Liver (tissue), 9 donors: ENCODE measurements around the gene POU6F2. TPM values are rescaled to one million over a fixed set of nuclear protein-coding genes. Genes with fewer than 3 reads are reported as not detected.

Experiments
- DNase-seq: peaks from one replicate; pipeline ENCODE4 v3.0.0-alpha.2; 2017; ENCODE audit warnings: low spot score
- H3K27ac ChIP-seq, 2 donors: one replicate each; pipeline ENCODE4 v1.7.0; 2013; ENCODE audit warnings: inconsistent platforms in 2 of 2, low read length in 2 of 2, control low read depth in 1 of 2, low read depth in 1 of 2, mild to moderate bottlenecking in 1 of 2
- H3K27me3 ChIP-seq, 4 donors: one replicate each; pipeline versions ENCODE4 v1.6.1 to v1.7.0; 2013; ENCODE audit warnings: low read length in 3 of 4, inconsistent platforms in 1 of 4, mild to moderate bottlenecking in 1 of 4, moderate library complexity in 1 of 4; ENCODE audit not compliant: control insufficient read depth in 4 of 4, insufficient read depth in 4 of 4
- H3K36me3 ChIP-seq, 4 donors: one replicate each; pipeline versions ENCODE4 v1.6.1 to v1.7.0; 2013; ENCODE audit warnings: low read length in 3 of 4, mild to moderate bottlenecking in 3 of 4, low read depth in 1 of 4, moderate library complexity in 1 of 4; ENCODE audit not compliant: control insufficient read depth in 4 of 4, insufficient read depth in 3 of 4
- H3K4me1 ChIP-seq, 4 donors: one replicate each; pipeline versions ENCODE4 v1.6.1 to v1.7.0; 2013; ENCODE audit warnings: low read length in 3 of 4, mild to moderate bottlenecking in 3 of 4, moderate library complexity in 1 of 4; ENCODE audit not compliant: control insufficient read depth in 4 of 4, insufficient read depth in 4 of 4
- H3K4me3 ChIP-seq, 3 donors: one replicate each; pipeline versions ENCODE4 v1.6.1 to v1.7.0; 2013; ENCODE audit warnings: low read length in 3 of 3, control low read depth in 1 of 3, low read depth in 1 of 3, mild to moderate bottlenecking in 1 of 3
- H3K9ac ChIP-seq, 2 donors: one replicate each; pipeline ENCODE4 v1.7.0; 2013; ENCODE audit warnings: low read length in 2 of 2, mild to moderate bottlenecking in 2 of 2, moderate library complexity in 2 of 2, control low read depth in 1 of 2, low read depth in 1 of 2
- H3K9me3 ChIP-seq, 4 donors: one replicate each; pipeline versions ENCODE4 v1.6.1 to v1.7.0; 2013; ENCODE audit warnings: low read length in 3 of 4; ENCODE audit not compliant: control insufficient read depth in 4 of 4
- ATF3 ChIP-seq: IDR thresholded peaks from 2 replicates; pipeline ENCODE4 v1.6.1; 2016; ENCODE audit warnings: antibody characterized with exemption
- EGR1 ChIP-seq, 2 donors: IDR thresholded peaks; 2 replicates each; pipeline ENCODE4 v1.6.1; 2016 to 2018; ENCODE audit warnings: antibody characterized with exemption in 2 of 2, low read depth in 2 of 2
- FOXA1 ChIP-seq: IDR thresholded peaks from 2 replicates; pipeline ENCODE4 v1.6.1; 2016; ENCODE audit warnings: antibody characterized with exemption
- FOXA2 ChIP-seq: IDR thresholded peaks from 2 replicates; pipeline ENCODE4 v1.6.1; 2016; ENCODE audit warnings: antibody characterized with exemption
- GABPA ChIP-seq, 2 donors: IDR thresholded peaks in 1 of 2; conservative IDR thresholded peaks in 1 of 2; 2 replicates each; pipeline ENCODE4 v1.6.1; 2016; ENCODE audit warnings: antibody characterized with exemption in 2 of 2, mild to moderate bottlenecking in 1 of 2, moderate library complexity in 1 of 2
- JUND ChIP-seq, 2 donors: IDR thresholded peaks; 2 replicates each; pipeline ENCODE4 v1.6.1; 2016; ENCODE audit warnings: antibody characterized with exemption in 2 of 2
- NR2F2 ChIP-seq: IDR thresholded peaks from 2 replicates; pipeline ENCODE4 v1.6.1; 2016; ENCODE audit warnings: antibody characterized with exemption
- RAD21 ChIP-seq, 2 donors: IDR thresholded peaks; 2 replicates each; pipeline ENCODE4 v1.6.1; 2016; ENCODE audit warnings: antibody characterized with exemption in 2 of 2, mild to moderate bottlenecking in 2 of 2
- REST ChIP-seq: IDR thresholded peaks from 2 replicates; pipeline ENCODE4 v1.6.1; 2016; ENCODE audit warnings: antibody characterized with exemption, mild to moderate bottlenecking
- RXRA ChIP-seq, 2 donors: IDR thresholded peaks; 2 replicates each; pipeline ENCODE4 v1.6.1; 2017 to 2018; ENCODE audit warnings: antibody characterized with exemption in 2 of 2, mild to moderate bottlenecking in 1 of 2
- SP1 ChIP-seq: IDR thresholded peaks from 2 replicates; pipeline ENCODE4 v1.6.1; 2018; ENCODE audit warnings: antibody characterized with exemption, mild to moderate bottlenecking
- YY1 ChIP-seq: IDR thresholded peaks from 2 replicates; pipeline ENCODE4 v1.6.1; 2016; ENCODE audit warnings: antibody characterized with exemption, mild to moderate bottlenecking
- ZBTB33 ChIP-seq: IDR thresholded peaks from 2 replicates; pipeline ENCODE4 v1.6.1; 2016; ENCODE audit warnings: antibody characterized with exemption
- WGBS: extraction: QIAGEN DNeasy Blood & Tissue Kit; methylation state at CpG from one replicate; pipeline ENCODE4 v1.1.7; 2013; 5-methylcytosine and 5-hydroxymethylcytosine counted together
- polyA plus RNA-seq, 2 donors: library from polyadenylated mRNA; stranded (reverse) in 1 of 2; unstranded in 1 of 2; fragments of 200-250 nt in 1 of 2; fragments of >200 nt in 1 of 2; fragmentation: Nextera tagmentation in 1 of 2; extraction: Ambion mirVana in 1 of 2; gene quantifications; one replicate each; pipeline versions ENCODE4 v1.2.1 to v1.2.3, GENCODE V29; 2013 to 2015
- total RNA-seq, 2 donors: library from RNA; depleted of rRNA; stranded (reverse); fragments of >200 nt; gene quantifications; one replicate each; pipeline ENCODE4 v1.2.3, GENCODE V29; 2014
- TF ChIP-seq, protein P1 (sequence below): IDR thresholded peaks from 2 replicates; pipeline ENCODE4 v1.6.1; 2016; ENCODE audit warnings: antibody characterized with exemption
- donor health status: healthy.
- donor health status: healthy.
- donor health status: healthy.
- donor health status: healthy.
- donor health status: healthy.

POU6F2 gene
- total and polyA plus RNA-seq, 4 donors, result under 0.01 to 0.24 (median 0.08) TPM; not detected in 1

- no peak overlapping the region for H3K4me3 ChIP-seq
- H3K36me3 ChIP-seq, result no peaks in the 10 kb centered on the region
- TF ChIP-seq, protein P1, sequence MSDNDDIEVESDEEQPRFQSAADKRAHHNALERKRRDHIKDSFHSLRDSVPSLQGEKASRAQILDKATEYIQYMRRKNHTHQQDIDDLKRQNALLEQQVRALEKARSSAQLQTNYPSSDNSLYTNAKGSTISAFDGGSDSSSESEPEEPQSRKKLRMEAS, result no peak
- TF ChIP-seq RXRA (IDR thresholded peaks at IDR 0.05) (no peak), RAD21 (IDR thresholded peaks at IDR 0.05) (no peak), ZBTB33 (no peak), NR2F2 (no peak), FOXA1 (no peak), FOXA2 (no peak)
- no peak for DNase-seq
- 56% methylated on average over 3 of the region's 3 CpGs for WGBS
- H3K27me3 ChIP-seq, result peaks cover 0 to 3% (median 0%) of the 10 kb centered on the region in 4 donors
- no peak overlapping the region for H3K27ac ChIP-seq
- no peaks in the 10 kb centered on the region for H3K9me3 ChIP-seq
- no peak overlapping the region for H3K9ac ChIP-seq
- H3K4me1 ChIP-seq, result no peaks in the 10 kb centered on the region
These were observed 416.5 kb downstream of the POU6F2 start for GRCh38 chr7:39394105-39394680.

DNA sequence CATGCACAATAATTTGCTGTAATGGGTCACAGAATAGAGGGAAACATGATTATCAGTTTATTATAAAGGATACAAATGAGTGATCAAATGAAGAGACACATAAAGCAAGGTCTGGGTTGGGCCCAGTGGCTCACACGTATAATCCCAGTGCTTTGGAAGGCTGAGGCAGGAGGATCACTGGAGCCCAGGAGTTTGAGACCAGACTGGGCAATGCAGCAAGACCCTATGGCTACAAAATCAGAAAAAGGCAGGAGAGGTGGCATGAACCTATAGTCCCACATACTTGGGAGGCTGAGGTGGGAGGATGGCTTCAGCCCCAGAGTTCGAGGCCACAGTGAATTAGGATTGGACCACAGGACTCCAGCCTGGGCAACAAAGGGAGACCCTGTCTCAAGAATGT is 421.7 kb downstream of the POU6F2 start:
- TF ChIP-seq GABPA (IDR thresholded peaks at IDR 0.05 in 1 of 2, conservative IDR thresholded peaks at IDR 0.05 in 1 of 2) (no peak), NR2F2 (no peak)
- Histone ChIP-seq H3K36me3 (no peaks in the 10 kb centered on the region), H3K9me3 (no peaks in the 10 kb centered on the region), H3K4me3 (no peak overlapping the region), H3K9ac (no peak overlapping the region), H3K27ac (no peak overlapping the region), H3K27me3 (no peaks in the 10 kb centered on the region), H3K4me1 (peaks cover 0 to 2% (median 0%) of the 10 kb centered on the region in 4 donors)
- 90% methylated on average over 2 of the region's 2 CpGs for WGBS
- no peak for DNase-seq

- Histone ChIP-seq H3K4me1 (peaks cover 0 to 2% (median 0%) of the 10 kb centered on the region in 4 donors), H3K27ac (no peak overlapping the region), H3K9ac (no peak overlapping the region), H3K4me3 (no peak overlapping the region), H3K9me3 (no peaks in the 10 kb centered on the region), H3K36me3 (no peaks in the 10 kb centered on the region), H3K27me3 (no peaks in the 10 kb centered on the region)
- TF ChIP-seq JUND (IDR thresholded peaks at IDR 0.05) (no peak), YY1 (no peak), FOXA1 (no peak), FOXA2 (no peak), ATF3 (no peak), RAD21 (IDR thresholded peaks at IDR 0.05) (no peak), RXRA (IDR thresholded peaks at IDR 0.05) (no peak), EGR1 (IDR thresholded peaks at IDR 0.05; ENCODE audit: low read depth in 2 of 2) (no peak), REST (no peak), ZBTB33 (no peak), SP1 (no peak)
- TF ChIP-seq, protein P1, result no peak
- no peak for DNase-seq
- WGBS, result 82% methylated on average over 3 of the region's 3 CpGs
These were observed 422.3 kb downstream of the POU6F2 start for GRCh38 chr7:39399986-39400385.
